DMS114 treated with DMSO at 0.1 percent for 48 hours (cell line): Measurements from ENCODE around the gene ZXDA.
"Not testable (repeated sequence)": the region's sequence is repeated elsewhere in the genome, so short reads cannot be mapped to it uniquely, and the experiment has no call there.

ENCODE experiments used
- DNase-seq: peaks from one replicate; lab custom pipeline; 2025; ENCODE audit not compliant: unreplicated experiment; lab: John Stamatoyannopoulos, UW

The ZXDA gene, protein sequence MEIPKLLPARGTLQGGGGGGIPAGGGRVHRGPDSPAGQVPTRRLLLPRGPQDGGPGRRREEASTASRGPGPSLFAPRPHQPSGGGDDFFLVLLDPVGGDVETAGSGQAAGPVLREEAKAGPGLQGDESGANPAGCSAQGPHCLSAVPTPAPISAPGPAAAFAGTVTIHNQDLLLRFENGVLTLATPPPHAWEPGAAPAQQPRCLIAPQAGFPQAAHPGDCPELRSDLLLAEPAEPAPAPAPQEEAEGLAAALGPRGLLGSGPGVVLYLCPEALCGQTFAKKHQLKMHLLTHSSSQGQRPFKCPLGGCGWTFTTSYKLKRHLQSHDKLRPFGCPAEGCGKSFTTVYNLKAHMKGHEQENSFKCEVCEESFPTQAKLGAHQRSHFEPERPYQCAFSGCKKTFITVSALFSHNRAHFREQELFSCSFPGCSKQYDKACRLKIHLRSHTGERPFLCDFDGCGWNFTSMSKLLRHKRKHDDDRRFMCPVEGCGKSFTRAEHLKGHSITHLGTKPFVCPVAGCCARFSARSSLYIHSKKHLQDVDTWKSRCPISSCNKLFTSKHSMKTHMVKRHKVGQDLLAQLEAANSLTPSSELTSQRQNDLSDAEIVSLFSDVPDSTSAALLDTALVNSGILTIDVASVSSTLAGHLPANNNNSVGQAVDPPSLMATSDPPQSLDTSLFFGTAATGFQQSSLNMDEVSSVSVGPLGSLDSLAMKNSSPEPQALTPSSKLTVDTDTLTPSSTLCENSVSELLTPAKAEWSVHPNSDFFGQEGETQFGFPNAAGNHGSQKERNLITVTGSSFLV

GRCh38 chrX:57910287-57910912 is at the start of gene ZXDA:
ZXDA (minus strand) TSS chrX:57910458; CDS start chrX:57910420, 38 bp downstream.
- DNase-seq, result peak; percentile 9

DNA sequence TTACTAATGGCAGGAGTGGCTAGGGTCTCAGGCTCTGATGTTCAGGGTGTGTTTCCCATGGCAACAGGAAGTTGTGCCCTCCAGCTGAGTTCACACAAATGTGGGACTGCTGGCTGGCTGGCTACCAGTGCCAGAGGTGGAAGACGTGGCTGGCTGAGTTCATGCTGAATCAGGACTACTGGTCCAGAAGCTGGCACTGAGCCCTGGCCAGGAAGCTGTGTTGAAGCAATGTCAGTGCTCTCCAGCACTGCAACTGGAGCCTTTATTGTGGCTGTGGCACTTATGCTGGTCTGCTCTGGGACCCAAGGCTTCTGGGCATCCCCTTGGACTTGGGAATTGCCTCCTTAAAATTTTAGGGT is 42.0 kb upstream of the ZXDA start:
- DNase-seq, result no peak

DNA sequence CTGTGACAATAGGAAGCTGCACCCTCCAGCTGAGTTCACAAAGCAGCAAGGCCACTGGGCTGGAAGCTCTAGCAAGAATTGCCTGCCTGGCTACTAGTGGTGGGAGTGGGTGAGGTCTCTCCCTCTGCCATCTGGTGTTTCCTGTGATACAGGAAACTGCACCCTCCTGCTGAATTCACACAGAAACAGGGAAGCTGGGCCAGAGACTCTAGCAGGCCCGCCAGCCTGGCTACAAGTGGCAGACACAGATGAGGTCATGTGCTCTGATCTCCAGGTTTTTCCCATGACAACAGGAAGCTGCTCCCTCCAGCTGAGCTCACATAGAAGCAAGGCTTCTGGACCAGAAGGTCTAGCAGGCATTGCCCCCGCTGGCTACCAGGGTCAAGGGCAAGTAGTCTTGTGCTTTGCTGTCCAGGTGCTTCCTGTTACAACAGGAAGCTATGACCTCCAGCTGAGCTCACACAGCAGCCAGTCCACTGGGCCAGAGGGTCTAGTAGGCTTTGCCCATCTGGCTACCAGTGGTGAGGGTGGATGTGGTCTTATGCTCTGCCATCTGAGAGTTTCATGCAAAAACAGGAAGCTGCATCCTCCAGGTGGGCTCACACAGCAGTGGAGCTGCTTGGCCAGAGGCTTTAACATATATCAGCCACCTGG is 41.5 kb upstream of the ZXDA start:
- no peak for DNase-seq

DNA sequence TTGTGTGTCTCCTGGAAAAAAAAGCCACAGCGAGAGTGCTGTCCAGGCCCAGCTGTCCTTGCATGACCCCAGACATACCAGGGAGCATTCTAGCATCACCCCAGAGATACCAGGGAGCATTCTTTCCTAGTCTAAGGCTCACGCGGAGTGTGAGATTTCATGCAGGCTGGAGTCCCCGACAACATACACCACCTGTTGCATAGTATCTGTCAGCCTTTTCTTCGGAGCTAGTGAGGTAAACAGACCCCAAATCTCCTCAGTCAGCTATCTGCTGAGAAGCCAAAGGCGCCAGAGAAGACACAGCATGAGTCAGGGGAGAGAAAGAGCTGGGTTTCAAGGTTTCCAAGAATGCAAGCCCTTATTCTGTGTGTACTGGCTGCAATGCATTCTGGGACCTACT is 23.1 kb upstream of the ZXDA start:
- DNase-seq, result no peak

- DNase-seq, result no peak
Observed at GRCh38 chrX:57932266-57932665, 22.0 kb upstream of the ZXDA start.

- no peak for DNase-seq
Observed at GRCh38 chrX:57930051-57930450, 19.8 kb upstream of the ZXDA start.

GRCh38 chrX:57929373-57929772 is 19.1 kb upstream of the ZXDA start:
- DNase-seq, result no peak

- no peak for DNase-seq
Observed at GRCh38 chrX:57925806-57926205, 15.5 kb upstream of the ZXDA start.

DNA sequence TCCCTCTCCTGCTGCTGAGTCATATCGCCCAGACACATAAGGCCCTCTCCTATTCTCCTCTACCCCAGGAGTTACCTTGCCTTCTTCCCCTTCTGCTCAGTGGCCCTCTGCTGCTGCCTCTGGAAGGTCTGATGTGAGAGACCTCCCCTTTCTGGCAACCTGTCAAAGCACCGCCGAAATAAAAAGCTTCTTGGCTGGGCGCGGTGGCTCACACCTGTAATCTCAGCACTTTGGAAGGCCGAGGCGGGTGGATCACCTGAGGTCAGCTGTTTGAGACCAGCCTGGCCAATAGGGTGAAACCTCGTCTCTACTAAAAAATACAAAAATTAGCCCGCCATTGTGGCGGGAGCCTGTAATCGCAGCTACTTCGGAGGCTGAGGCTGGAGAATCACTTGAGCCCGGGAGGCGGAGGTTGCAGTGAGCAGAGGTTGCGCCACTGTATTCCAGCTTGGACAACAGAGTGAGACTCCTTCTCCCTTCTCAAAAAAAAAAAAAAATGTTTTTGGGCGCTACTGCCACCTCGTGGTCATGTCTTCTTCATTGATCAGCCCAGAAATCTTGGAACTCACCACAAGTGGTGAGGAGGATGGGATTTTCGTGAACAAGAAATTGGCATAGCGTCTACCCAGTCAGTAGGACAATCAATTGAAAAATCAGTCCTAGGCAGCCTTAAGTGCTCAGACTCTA is 8.6 kb upstream of the ZXDA start:
- DNase-seq, result peak; percentile 26

GRCh38 chrX:57915680-57916079 is 5.4 kb upstream of the ZXDA start:
- DNase-seq, result no peak

DNA sequence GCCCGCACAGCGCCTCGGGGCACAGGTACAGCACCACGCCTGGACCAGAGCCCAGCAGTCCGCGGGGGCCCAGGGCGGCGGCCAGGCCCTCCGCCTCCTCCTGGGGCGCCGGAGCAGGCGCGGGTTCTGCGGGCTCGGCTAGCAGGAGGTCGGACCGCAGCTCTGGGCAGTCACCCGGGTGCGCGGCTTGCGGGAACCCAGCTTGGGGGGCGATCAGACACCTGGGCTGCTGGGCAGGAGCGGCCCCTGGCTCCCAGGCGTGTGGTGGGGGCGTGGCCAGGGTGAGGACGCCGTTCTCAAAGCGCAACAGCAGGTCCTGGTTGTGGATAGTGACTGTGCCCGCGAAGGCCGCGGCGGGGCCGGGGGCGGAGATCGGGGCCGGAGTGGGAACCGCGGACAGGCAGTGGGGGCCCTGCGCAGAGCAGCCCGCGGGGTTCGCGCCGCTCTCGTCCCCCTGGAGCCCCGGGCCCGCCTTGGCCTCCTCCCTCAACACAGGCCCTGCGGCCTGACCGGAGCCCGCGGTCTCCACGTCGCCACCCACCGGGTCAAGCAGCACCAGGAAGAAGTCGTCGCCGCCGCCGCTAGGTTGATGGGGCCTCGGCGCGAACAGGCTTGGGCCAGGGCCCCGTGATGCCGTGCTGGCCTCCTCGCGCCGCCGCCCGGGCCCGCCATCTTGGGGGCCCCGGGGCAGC is 517 bp downstream of the ZXDA start:
- not testable (repeated sequence) for DNase-seq

DNA sequence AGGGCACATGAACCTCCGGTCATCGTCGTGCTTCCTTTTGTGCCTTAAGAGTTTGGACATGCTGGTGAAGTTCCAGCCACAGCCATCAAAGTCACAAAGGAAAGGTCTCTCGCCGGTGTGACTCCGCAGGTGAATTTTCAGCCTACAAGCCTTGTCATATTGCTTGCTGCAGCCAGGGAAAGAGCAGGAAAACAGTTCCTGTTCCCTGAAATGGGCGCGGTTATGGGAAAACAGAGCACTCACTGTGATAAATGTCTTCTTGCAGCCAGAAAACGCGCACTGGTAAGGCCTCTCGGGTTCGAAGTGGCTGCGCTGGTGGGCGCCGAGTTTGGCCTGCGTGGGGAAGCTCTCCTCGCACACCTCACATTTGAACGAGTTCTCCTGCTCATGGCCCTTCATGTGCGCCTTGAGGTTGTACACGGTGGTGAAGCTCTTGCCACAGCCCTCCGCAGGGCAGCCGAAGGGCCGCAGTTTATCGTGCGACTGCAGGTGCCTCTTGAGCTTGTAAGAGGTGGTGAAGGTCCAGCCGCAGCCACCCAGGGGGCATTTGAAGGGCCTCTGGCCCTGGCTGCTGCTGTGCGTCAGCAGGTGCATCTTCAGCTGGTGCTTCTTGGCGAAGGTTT is 1.2 kb downstream of the ZXDA start:
- DNase-seq, result not testable (repeated sequence)

- DNase-seq, result no peak
Observed at GRCh38 chrX:57906790-57907189, 3.5 kb downstream of the ZXDA start.

DNA sequence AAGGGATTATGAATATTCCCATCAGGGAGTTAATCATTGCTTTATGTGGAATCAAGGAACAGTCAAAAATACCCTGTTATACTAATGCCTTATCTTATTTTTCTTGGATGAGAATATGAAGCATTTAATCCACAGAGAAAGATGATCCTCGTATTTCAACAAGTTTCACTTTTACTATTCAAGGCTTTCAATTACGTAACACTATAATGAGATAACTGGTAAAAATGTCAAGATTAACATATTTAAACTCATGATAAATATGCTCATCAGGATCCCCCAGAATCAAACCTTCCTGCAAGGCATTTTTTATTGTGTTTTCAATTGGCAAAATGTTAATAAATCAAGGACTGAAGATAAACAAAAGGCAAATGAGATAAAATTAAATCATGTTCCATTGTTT is 5.1 kb downstream of the ZXDA start:
- no peak for DNase-seq

DNA sequence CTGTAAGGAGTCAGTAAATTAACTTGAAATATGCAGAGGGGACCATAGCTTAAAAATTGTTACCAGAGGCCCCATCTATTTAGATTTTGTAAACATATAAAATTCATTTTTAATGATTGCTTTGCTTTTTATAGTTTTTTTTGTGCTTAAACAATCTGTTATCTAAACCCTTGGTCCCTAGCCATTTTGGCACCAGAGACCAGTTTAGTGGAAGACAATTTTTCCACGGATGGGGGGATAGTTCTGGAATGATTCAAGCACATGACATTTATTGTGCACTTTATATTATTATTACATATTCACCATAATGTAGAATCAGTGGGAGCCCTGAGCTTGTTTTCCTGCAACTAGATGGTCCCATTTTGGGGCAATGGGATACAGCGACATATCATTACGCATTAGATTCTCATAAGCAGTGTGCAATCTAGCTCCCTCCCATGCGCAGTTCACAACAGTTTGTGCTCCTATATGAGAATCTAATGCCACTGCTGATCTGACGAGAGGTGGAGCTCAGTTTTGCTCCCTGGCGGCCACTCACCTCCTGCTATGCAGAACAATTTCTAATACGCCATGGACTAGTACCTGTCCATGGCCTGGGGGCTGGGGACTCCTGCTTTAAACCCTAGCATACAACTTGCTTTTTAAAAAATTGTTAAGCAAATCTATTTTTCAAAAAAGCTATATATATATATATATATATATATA is 5.9 kb downstream of the ZXDA start:
- no peak for DNase-seq

DNA sequence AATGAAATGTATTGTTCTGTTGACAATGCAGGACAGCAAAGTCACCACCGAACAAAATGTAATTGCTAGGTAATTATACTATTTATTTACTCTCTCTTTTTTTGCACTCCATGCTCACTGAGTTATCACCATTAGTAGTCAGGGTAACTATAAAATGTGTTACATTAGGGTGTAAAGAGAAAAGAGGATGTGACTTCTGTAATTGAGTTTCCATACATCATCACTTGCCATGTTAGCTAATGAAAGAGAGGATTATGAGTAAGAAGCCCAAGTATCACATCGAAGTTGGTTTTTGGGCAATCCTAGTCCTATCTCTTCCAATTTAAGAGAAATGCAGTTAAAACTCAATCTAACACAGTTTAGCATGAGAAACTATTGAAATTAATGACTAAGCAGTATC is 7.6 kb downstream of the ZXDA start:
- no peak for DNase-seq

DNA sequence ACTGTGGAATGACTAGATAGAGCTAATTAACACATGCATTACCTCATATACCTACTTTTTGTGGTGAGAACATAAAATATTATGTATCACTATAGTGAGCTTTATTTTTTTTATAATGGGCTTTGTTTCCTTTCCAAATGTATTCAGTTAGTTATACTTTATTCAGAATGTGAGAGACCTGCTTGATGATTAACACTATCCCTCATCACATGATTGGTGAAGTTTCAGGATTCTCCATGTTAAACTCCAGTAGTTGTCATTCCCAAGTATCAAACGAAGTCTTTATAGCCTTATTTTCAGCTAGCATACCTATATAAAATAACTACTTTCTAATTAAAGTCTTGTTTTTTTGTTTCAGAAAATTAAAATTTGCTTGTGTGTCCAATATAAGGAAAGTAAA is 8.8 kb downstream of the ZXDA start:
- DNase-seq, result no peak

DNA sequence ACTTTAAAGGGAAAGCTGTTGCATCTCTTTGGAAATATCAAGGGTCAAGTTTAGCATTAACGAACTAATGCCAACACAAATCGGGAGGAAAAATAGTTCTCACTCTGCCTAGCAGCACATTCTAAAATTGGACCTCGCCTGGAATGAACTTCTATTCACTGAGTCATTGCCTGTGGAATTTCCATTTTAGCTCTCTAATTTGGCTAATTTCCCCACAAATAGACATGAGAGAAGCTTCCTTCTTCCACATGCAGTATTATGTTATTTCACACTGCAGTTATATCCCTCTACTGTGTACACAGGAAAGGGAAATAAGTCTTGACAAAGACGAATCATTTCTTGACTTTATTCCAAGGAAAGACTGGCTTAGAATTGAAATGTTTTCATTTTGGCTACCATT is 9.3 kb downstream of the ZXDA start:
- no peak for DNase-seq

GRCh38 chrX:57899906-57900305 is 10.4 kb downstream of the ZXDA start:
- DNase-seq, result no peak
